ENCODE results near the gene LMO7.
"Not testable (repeated sequence)": the region's sequence is repeated elsewhere in the genome, so short reads cannot be mapped to it uniquely, and the experiment has no call there.

- not testable (repeated sequence) for TF ChIP-seq JDP2 (CRISPR knock-in tag; IDR thresholded peaks at IDR 0.05; ENCODE audit: borderline replicate concordance); ZNF772 (CRISPR knock-in tag; IDR thresholded peaks at IDR 0.05); IRX3 (CRISPR knock-in tag; IDR thresholded peaks at IDR 0.05; ENCODE audit: borderline replicate concordance, low read depth); BRF2 (CRISPR knock-in tag; IDR thresholded peaks at IDR 0.05); ZKSCAN8 (CRISPR knock-in tag; IDR thresholded peaks at IDR 0.05; ENCODE audit: borderline replicate concordance); SP5 (CRISPR knock-in tag; IDR thresholded peaks at IDR 0.05; ENCODE audit: borderline replicate concordance, low read depth); TBX3 (IDR thresholded peaks at IDR 0.05; ENCODE audit: borderline replicate concordance)
Measured at GRCh38 chr13:75699717-75700116, 63.6 kb downstream of the LMO7 start.

Measured in HepG2 (cell line).